ENCODE measurements around the gene GATD1.

The GATD1 gene

GRCh38 chr11:777288-778255 lies at the start of gene GATD1:
Gene GATD1, minus strand, starts transcription at chr11:777487. Its CDS starts 25 bp downstream, at chr11:777462.
- peak; percentile 87 for DNase-seq (ENCODE audit: low spot score)

GRCh38 chr11:826836-827145 lies 49.5 kb upstream of the GATD1 start:
- DNase-seq (ENCODE audit: low spot score) = no peak

GRCh38 chr11:826227-826621 lies 48.9 kb upstream of the GATD1 start:
- no peak for DNase-seq (ENCODE audit: low spot score)

- no peak for DNase-seq (ENCODE audit: low spot score)
Measured at GRCh38 chr11:825366-826226, 48.3 kb upstream of the GATD1 start.

- no peak for DNase-seq (ENCODE audit: low spot score)
Measured at GRCh38 chr11:824942-825341, 47.7 kb upstream of the GATD1 start.

- no peak for DNase-seq (ENCODE audit: low spot score)
Measured at GRCh38 chr11:824292-824880, 47.1 kb upstream of the GATD1 start.

- DNase-seq (ENCODE audit: low spot score) = no peak
Measured at GRCh38 chr11:823441-824291, 46.4 kb upstream of the GATD1 start.

- no peak for DNase-seq (ENCODE audit: low spot score)
Measured at GRCh38 chr11:821512-822371, 44.5 kb upstream of the GATD1 start.

- no peak for DNase-seq (ENCODE audit: low spot score)
Measured at GRCh38 chr11:820655-821511, 43.6 kb upstream of the GATD1 start.

GRCh38 chr11:819943-820649 lies 42.8 kb upstream of the GATD1 start:
- DNase-seq (ENCODE audit: low spot score) = no peak

- DNase-seq (ENCODE audit: low spot score) = no peak
Measured at GRCh38 chr11:819129-819931, 42.0 kb upstream of the GATD1 start.

- no peak for DNase-seq (ENCODE audit: low spot score)
Measured at GRCh38 chr11:818396-819128, 41.3 kb upstream of the GATD1 start, which contains the start of gene PNPLA2. Gene PNPLA2, plus strand, starts transcription at chr11:818914. Its CDS starts 805 bp downstream, at chr11:819719.

- no peak for DNase-seq (ENCODE audit: low spot score)
Measured at GRCh38 chr11:816433-816779, 39.1 kb upstream of the GATD1 start.

GRCh38 chr11:815675-816432 lies 38.6 kb upstream of the GATD1 start:
- no peak for DNase-seq (ENCODE audit: low spot score)

GRCh38 chr11:813456-814096 lies 36.3 kb upstream of the GATD1 start:
- DNase-seq (ENCODE audit: low spot score) = no peak

GRCh38 chr11:813072-813455 lies 35.8 kb upstream of the GATD1 start:
- no peak for DNase-seq (ENCODE audit: low spot score)

Measured in kidney capillary endothelial cell (primary cell).